Breast epithelium (tissue), 3 donors: ENCODE measurements around the gene PI16.

Source experiments
- CTCF ChIP-seq, 3 donors: fragments of 450-650 bp; IDR thresholded peaks; one replicate each; pipeline ENCODE4 v1.5.1; 2016 to 2017; ENCODE audit warnings: antibody characterized with exemption in 3 of 3, mild to moderate bottlenecking in 3 of 3, moderate library complexity in 3 of 3
- POLR2A ChIP-seq: fragments of 450-650 bp; IDR thresholded peaks from one replicate; pipeline ENCODE4 v1.6.1; 2016; ENCODE audit warnings: antibody characterized with exemption, mild to moderate bottlenecking, moderate library complexity

DNA sequence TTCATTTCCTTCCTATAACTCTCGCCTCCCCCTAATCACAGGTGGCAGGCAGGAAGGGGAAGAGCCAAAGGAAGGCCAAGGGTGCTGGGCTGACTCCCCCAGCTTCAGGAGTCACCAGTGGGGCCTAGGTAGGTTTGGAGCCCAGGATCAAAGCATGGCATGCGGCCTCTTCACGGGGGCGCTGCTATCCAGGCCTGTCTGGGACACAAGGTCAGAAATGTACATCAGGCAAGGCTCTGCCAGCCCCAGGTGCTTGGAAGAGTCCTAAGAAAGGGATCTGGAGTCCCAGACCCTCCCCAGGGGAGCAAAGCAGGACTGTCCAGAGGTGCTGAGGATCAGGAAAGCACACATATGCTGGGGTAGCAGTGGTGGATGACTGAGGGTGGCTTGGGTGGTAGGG lies 10.4 kb downstream of the PI16 start:
- no peak for TF ChIP-seq POLR2A
- no peak for TF ChIP-seq CTCF (IDR thresholded peaks at IDR 0.05)
